ENCODE measurements around the gene APBA1. TPM values are rescaled to one million over a fixed set of nuclear protein-coding genes. Genes with fewer than 3 reads are reported as not detected.

The APBA1 gene
- total and polyA plus RNA-seq, 9 of the 15 experiments (the other 6 are each of a cell fraction or from before 2014, with no cell fraction given), result 0.01 to 0.02 TPM; not detected in 7

DNA sequence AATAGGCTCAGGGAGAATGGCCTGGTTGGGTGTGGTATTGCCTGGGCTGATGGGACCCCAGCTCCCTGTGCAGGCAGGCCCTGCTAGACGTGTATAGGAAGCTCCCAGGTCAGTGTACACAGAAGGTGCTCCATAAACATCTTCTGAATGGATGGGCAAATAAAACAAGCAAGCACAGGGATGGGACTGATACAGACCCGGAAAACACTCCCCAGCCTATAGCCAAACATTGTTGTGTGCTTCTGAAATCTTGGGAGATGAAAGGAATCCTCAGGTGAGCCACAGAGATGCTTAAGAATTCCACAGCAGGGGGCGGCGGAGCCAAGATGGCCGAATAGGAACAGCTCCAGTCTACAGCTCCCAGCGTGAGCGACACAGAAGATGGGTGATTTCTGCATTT is 195.4 kb downstream of the APBA1 start:
- Histone ChIP-seq H3K9ac (ENCODE audit: insufficient read depth in 1 of 2, low read depth in 2 of 2, low read length in 2 of 2) (no peak overlapping the region), H3K79me2 (ENCODE audit: control insufficient read depth, insufficient read depth, low read length) (no peaks in the 10 kb centered on the region), H3K4me2 (ENCODE audit: insufficient read depth, low read length) (no peak overlapping the region), H3K4me1 (replicated peaks in 1 of 2; ENCODE audit: control insufficient read depth in 2 of 2, insufficient read depth in 2 of 2, low read length in 2 of 2) (no peaks in the 10 kb centered on the region), H3K4me3 (no peak overlapping the region), H2AFZ (ENCODE audit: low read depth, low read length) (no peak overlapping the region), H3K9me3 (replicated peaks; ENCODE audit: control insufficient read depth, insufficient read depth, low read depth, low read length) (no peaks in the 10 kb centered on the region), H3K27ac (ENCODE audit: extremely low read depth, low read depth, low read length) (no peak overlapping the region), H3K9me1 (ENCODE audit: control insufficient read depth, insufficient read depth, low read length) (no peaks in the 10 kb centered on the region), H3K27me3 (ENCODE audit: control insufficient read depth in 2 of 2, insufficient read depth in 2 of 2, low read length in 2 of 2) (no peaks in the 10 kb centered on the region), H3K36me3 (ENCODE audit: control insufficient read depth, insufficient read depth, low read length) (no peaks in the 10 kb centered on the region), H4K20me1 (replicated peaks; ENCODE audit: control insufficient read depth, insufficient read depth, low read length) (no peaks in the 10 kb centered on the region)
- in situ Hi-C loops (cut with MboI) (no loop called here), intact Hi-C loops (cut with micrococcal nuclease) (no loop called here)
- no peak for TF ChIP-seq ZNF282 (CRISPR knock-in tag; IDR thresholded peaks at IDR 0.05)
- no peak for TF ChIP-seq PTTG1 (tag; IDR thresholded peaks at IDR 0.05; ENCODE audit: low read depth)
- no peak for TF ChIP-seq ZNF280A (IDR thresholded peaks at IDR 0.05; ENCODE audit: low read depth, partially characterized antibody)
- TF ChIP-seq ZNF57 (CRISPR knock-in tag; IDR thresholded peaks at IDR 0.05), result no peak
- TF ChIP-seq MAFK (IDR thresholded peaks at IDR 0.05; ENCODE audit: low read length), result no peak
- TF ChIP-seq GABPB2 (CRISPR knock-in tag; conservative IDR thresholded peaks at IDR 0.05), result no peak
- TF ChIP-seq ZNF12 (CRISPR knock-in tag; IDR thresholded peaks at IDR 0.05), result no peak
- no peak for TF ChIP-seq E2F3 (CRISPR knock-in tag; IDR thresholded peaks at IDR 0.05)
- no peak for TF ChIP-seq ZNF696 (CRISPR knock-in tag; conservative IDR thresholded peaks at IDR 0.05)
- no peak for TF ChIP-seq SOX6 (IDR thresholded peaks at IDR 0.05)
- no peak for TF ChIP-seq SUPT5H (IDR thresholded peaks at IDR 0.05)
- WGBS (ENCODE audit: insufficient coverage, low coverage, missing lambda C conversion rate), result 6% methylated on average over 7 of the region's 7 CpGs
- ChIA-PET CTCF (ENCODE audit: low intra/inter-chr PET ratio) (no interaction called here), POLR2A (interaction anchor here (0.7 kb wide), 1 partner anchor 1764 kb away, joined by 3 read pairs; no protein-coding TSS in a partner anchor)
- FAIRE-seq (no peak), DNase-seq (ENCODE audit: extremely low read depth in 1 of 4, low spot score in 3 of 4) (no peak), ATAC-seq (no peak)
- no TSS peak for BruUV-seq (replicated peaks)
